ENCODE measurements around the gene ERGIC1.
"Not testable (repeated sequence)": the region's sequence is repeated elsewhere in the genome, so short reads cannot be mapped to it uniquely, and the experiment has no call there.

The ERGIC1 gene, protein sequence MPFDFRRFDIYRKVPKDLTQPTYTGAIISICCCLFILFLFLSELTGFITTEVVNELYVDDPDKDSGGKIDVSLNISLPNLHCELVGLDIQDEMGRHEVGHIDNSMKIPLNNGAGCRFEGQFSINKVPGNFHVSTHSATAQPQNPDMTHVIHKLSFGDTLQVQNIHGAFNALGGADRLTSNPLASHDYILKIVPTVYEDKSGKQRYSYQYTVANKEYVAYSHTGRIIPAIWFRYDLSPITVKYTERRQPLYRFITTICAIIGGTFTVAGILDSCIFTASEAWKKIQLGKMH

DNA sequence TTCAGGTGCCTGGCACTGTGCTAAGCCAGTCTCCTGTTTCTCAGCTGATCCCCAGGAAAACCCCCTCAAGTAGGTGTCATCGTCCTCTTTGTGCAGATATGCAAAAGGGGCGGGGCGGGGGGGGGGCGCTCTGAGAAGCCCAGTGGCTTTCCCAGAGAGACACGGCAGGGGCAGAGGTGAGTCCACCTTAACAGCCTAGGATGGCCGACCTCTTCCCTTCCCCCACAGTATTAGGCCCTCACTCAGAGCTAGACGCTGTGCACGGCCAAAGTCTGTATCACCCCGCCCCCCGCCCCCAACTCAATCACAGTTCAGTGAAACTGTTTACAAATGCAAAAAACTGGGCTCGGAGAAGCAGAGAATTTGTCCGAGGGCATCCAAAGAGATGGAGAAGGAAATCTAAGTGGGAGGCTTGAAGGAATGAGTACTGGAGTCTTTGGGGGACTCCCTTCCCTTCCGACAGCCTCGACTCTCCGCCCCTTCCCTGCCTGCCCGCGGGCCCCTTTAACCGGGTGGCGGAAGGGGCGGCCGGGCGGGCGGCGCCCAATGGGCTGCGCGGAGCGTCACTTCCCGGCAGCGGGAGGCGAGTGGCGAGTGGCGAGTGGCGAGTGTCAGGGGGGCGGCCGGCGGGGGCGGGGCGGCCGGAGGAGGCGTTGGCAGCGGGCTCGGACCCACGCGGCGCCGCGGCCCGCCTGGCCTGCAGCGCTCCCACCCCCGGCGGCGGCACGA, at the start of gene ERGIC1:
Gene ERGIC1, plus strand, starts transcription at position 566 of the 729 bp plus-strand sequence. Its CDS starts 163 bp downstream, at position 729.
- peaks cover 7% of the 10 kb centered on the region; the same call in 1 of the 2 replicates for H3K4me1 ChIP-seq (ENCODE audit: insufficient read depth, low read length)
- H3K9me3 ChIP-seq (ENCODE audit: insufficient read depth, low read depth, low read length), result no peaks in the 10 kb centered on the region
- H3K4me3 ChIP-seq (ENCODE audit: low read length), result peak within 1 kb of the TSS; percentile 93
- H3K27me3 ChIP-seq (ENCODE audit: insufficient read depth, low read length), result no peaks in the 10 kb centered on the region; the same call in 1 of the 2 replicates
- H3K36me3 ChIP-seq (ENCODE audit: insufficient read depth, low read depth, low read length), result peaks cover 7% of the 10 kb centered on the region
- H3K9ac ChIP-seq (ENCODE audit: low read depth, low read length), result peak within 1 kb of the TSS; percentile 83
- H3K27ac ChIP-seq (ENCODE audit: low read length), result peak within 1 kb of the TSS; percentile 90

DNA sequence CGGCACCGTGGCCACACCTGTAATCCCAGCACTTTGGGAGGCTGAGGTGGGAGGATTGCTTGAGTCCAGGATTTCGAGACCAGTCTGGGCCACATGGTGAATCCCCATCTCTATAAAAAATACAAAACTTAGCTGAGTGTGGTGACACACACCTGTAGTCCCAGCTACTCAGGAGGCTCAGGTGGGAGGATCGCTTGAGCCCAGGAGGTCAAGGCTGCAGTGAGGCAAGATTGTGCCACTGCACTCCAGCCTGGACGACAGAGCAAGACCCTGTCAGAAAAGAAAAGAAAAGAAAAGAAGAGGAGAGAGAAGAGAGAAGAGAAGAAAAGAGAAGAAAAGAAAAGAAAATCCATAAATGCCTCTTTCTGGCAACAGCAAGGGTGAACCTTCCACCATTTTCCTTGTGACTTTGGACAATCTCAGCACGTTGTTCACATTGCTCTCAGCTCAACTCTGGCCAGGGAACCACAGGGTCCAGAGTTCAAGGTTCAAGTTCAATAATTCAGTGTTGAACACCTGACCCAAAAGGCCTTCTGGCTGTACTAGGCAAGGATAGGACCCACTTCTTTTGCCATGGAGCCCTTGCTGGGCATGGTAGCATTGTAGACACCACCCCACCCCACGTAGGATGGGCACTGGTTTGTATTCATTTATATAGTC, 48.5 kb upstream of the ERGIC1 start:
- H3K4me3 ChIP-seq (ENCODE audit: low read length), result no peak overlapping the region
- H3K27me3 ChIP-seq (ENCODE audit: insufficient read depth, low read length), result no peaks in the 10 kb centered on the region
- no peak overlapping the region for H3K9ac ChIP-seq (ENCODE audit: low read depth, low read length)
- peaks cover 2% of the 10 kb centered on the region; the same call in 1 of the 2 replicates for H3K4me1 ChIP-seq (ENCODE audit: insufficient read depth, low read length)
- H3K27ac ChIP-seq (ENCODE audit: low read length), result no peak overlapping the region
- H3K36me3 ChIP-seq (ENCODE audit: insufficient read depth, low read depth, low read length), result no peaks in the 10 kb centered on the region
- H3K9me3 ChIP-seq (ENCODE audit: insufficient read depth, low read depth, low read length), result no peaks in the 10 kb centered on the region

DNA sequence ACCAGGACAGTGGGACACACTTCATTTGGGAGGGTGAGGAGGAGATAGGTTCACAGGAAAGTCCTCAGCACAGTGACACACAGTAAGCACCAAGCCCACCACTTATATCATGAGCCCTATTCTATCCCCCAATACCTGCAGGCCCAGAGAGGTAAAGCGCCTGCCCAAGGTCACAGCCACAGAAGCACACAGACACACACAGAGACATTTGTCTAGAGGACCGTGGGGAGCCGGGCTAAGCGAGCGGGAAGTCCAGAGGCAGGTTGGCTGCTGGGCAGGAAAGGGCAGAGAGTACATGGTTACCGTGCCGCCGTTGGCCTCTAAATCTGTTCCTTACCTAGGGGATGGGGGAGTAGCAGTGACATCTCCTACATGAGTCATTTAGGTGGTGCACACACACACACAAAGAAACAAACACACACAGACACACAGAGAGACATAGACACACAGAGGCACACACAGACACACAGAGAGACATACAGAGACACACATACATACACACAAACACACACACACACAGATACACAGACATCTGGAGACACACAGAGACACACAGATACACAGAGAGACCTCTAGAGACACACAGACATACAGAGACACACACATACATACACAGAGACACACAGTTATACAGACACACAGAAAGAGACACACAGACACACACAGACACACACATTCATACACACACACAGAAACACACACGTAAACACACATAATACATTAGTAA, 47.2 kb upstream of the ERGIC1 start:
- Histone ChIP-seq H3K4me1 (ENCODE audit: insufficient read depth, low read length) (peaks cover 2% of the 10 kb centered on the region; the same call in 1 of the 2 replicates), H3K9ac (ENCODE audit: low read depth, low read length) (no peak overlapping the region)

DNA sequence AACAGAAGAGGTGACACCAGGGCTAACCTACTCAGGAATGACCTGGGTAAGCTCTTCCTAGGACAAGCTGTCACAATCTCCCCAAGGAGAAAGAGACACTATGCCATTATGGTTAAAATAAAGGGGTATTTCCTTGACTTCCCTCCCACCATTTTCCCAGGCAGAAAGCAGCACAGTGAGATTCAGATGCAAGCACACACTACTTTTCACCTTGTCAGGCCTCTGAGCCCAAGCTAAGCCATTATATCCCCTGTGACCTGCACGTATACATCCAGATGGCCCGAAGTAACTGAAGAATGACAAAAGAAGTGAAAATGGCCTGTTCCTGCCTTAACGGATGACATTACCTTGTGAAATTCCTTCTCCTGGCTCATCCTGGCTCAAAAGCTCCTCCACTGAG, 46.5 kb upstream of the ERGIC1 start:
- not testable (repeated sequence) for H3K4me1 ChIP-seq (ENCODE audit: insufficient read depth, low read length); H3K36me3 ChIP-seq (ENCODE audit: insufficient read depth, low read depth, low read length); H3K4me3 ChIP-seq (ENCODE audit: low read length); H3K9ac ChIP-seq (ENCODE audit: low read depth, low read length); H3K9me3 ChIP-seq (ENCODE audit: insufficient read depth, low read depth, low read length); H3K27me3 ChIP-seq (ENCODE audit: insufficient read depth, low read length); H3K27ac ChIP-seq (ENCODE audit: low read length)

More for the DNA sequence above, 47.2 kb upstream of the ERGIC1 start:
- Histone ChIP-seq H3K27me3 (ENCODE audit: insufficient read depth, low read length) (no peaks in the 10 kb centered on the region), H3K27ac (ENCODE audit: low read length) (no peak overlapping the region), H3K36me3 (ENCODE audit: insufficient read depth, low read depth, low read length) (no peaks in the 10 kb centered on the region), H3K4me3 (ENCODE audit: low read length) (no peak overlapping the region), H3K9me3 (ENCODE audit: insufficient read depth, low read depth, low read length) (no peaks in the 10 kb centered on the region)

DNA sequence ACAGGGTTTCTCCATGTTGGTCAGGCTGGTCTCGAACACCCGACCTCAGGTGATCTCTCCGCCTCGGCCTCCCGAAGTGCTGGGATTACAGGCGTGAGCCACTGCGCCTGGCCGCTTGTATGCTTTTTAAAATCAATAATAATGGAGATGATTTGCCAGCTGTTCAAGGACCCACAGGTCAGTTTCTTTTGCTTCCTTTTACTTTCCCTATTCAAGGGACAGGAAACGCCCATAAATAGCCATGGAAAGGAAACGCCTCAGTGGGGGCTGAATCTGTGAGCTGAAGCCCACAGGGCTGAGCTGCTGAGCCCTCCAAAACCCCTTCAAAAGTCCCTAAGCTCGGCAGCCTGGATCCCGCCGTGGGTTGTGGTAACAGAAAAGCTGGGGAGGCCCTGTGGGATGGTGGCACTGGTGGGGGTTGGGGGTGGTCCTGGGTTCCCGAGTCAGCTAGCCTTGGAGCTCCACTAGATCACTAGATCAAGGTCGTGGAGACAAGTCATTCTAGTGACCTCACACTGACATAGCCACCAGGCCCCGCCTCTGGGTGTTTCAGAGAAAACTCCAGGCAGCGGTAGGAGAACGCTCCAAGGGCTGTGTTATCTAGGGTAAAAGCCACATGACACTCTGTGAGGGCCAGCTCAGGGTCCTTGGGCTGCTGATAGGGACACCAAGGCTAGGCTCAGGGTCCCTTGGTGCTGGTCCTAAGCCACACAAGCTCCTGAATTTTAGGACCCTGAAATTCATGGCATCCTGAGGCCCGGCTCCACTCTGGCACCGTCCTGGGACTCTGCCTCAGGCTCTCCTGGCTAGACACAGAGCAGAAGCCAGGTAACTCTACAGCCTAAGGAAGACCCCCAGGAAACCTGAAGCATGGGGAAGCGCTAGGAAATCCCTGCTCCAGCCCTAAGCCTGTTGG, 45.0 kb upstream of the ERGIC1 start:
- H3K27me3 ChIP-seq (ENCODE audit: insufficient read depth, low read length), result no peaks in the 10 kb centered on the region
- H3K27ac ChIP-seq (ENCODE audit: low read length), result no peak overlapping the region
- no peak overlapping the region for H3K9ac ChIP-seq (ENCODE audit: low read depth, low read length)
- no peaks in the 10 kb centered on the region for H3K36me3 ChIP-seq (ENCODE audit: insufficient read depth, low read depth, low read length)
- H3K4me1 ChIP-seq (ENCODE audit: insufficient read depth, low read length), result peaks cover 2% of the 10 kb centered on the region; the same call in 1 of the 2 replicates
- H3K9me3 ChIP-seq (ENCODE audit: insufficient read depth, low read depth, low read length), result no peaks in the 10 kb centered on the region
- no peak overlapping the region for H3K4me3 ChIP-seq (ENCODE audit: low read length)

DNA sequence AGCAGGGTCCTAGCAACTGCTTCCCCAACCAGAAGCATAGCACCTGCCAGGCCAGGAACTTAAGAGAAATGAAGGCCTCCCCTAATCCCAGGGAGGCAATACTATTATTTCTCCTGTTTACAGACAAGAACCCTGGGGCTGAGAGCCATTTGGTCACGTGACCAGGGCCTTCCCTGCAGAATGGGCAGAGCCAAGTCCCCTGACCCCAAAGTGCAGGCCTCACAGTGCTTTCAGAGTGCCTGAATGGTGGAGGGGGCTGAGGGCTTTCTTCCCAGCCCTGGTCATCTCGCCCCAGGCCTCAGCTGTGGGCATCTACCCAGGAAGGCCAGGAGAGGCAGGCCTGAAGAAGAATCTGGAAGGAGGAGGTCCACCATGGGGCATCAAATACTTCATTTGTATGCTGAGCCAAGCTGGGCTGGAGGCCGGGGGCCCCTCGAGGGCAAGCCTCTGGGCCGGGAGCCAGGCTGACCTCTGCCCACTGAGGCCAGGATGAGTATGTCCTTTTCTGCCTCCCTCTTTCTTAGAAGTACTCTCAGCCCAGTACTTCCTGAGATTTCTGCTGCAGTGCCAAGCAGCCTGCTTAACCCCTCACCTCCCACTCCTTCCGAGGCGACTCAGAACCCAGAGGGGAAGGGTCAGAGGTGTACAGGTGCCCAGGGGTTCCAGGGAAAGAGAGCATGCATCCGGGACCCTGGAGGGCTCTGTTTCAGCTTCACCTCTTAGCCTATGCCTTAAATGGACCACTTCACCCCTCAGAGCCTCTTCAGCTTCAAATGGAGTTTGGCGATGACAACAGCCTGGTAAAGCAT, 44.2 kb upstream of the ERGIC1 start:
- H3K4me1 ChIP-seq (ENCODE audit: insufficient read depth, low read length), result peaks cover 2% of the 10 kb centered on the region; the same call in 1 of the 2 replicates
- no peak overlapping the region for H3K9ac ChIP-seq (ENCODE audit: low read depth, low read length)

DNA sequence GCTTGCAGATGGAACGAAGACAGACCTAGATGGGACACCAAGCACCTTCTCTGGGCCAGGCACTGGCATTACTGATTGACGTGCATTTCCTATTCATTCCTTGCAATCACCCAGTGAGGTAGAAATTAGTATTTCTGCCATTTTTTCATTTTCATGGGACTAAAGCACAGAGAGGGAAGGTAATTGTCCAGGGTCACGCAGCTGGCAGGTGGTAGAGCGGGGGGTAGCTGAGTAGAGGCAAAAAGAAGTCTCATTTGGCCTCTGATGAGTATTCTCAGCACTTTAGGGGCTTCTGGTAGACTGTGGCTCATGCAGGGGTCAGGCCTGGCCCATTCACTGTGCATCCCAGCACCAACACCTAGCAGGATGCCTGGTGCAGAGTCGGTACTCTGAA, 43.6 kb upstream of the ERGIC1 start:
- Histone ChIP-seq H3K4me3 (ENCODE audit: low read length) (no peak overlapping the region), H3K27ac (ENCODE audit: low read length) (no peak overlapping the region), H3K4me1 (ENCODE audit: insufficient read depth, low read length) (peaks cover 2% of the 10 kb centered on the region; the same call in 1 of the 2 replicates)

More for the DNA sequence above, 44.2 kb upstream of the ERGIC1 start:
- Histone ChIP-seq H3K36me3 (ENCODE audit: insufficient read depth, low read depth, low read length) (no peaks in the 10 kb centered on the region), H3K27ac (ENCODE audit: low read length) (no peak overlapping the region), H3K27me3 (ENCODE audit: insufficient read depth, low read length) (no peaks in the 10 kb centered on the region), H3K4me3 (ENCODE audit: low read length) (no peak overlapping the region), H3K9me3 (ENCODE audit: insufficient read depth, low read depth, low read length) (no peaks in the 10 kb centered on the region)

DNA sequence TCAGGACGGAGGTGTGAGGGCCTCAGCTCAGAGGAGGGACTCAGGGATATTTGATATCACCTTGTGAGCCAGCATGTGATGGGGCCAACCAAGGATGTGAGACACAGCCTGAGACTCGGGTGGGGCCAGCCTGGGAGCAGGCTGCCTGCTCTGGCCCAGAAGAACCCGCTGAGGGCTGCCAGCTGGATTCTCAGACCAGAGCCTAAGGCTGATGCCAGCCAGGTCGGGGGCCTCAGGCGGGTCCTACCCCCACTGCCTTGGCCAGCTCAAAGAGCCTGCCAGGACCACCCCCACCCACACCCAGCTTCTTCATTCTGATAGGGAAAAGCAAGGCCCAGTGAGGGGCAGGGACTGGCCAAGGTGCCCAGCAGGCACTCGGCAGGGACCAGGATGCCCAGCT, 42.8 kb upstream of the ERGIC1 start:
- Histone ChIP-seq H3K36me3 (ENCODE audit: insufficient read depth, low read depth, low read length) (no peaks in the 10 kb centered on the region), H3K27me3 (ENCODE audit: insufficient read depth, low read length) (no peaks in the 10 kb centered on the region), H3K27ac (ENCODE audit: low read length) (no peak overlapping the region), H3K4me3 (ENCODE audit: low read length) (no peak overlapping the region), H3K9me3 (ENCODE audit: insufficient read depth, low read depth, low read length) (no peaks in the 10 kb centered on the region), H3K9ac (ENCODE audit: low read depth, low read length) (no peak overlapping the region), H3K4me1 (ENCODE audit: insufficient read depth, low read length) (peaks cover 2% of the 10 kb centered on the region; the same call in 1 of the 2 replicates)

More for the DNA sequence above, 43.6 kb upstream of the ERGIC1 start:
- Histone ChIP-seq H3K36me3 (ENCODE audit: insufficient read depth, low read depth, low read length) (no peaks in the 10 kb centered on the region), H3K27me3 (ENCODE audit: insufficient read depth, low read length) (no peaks in the 10 kb centered on the region), H3K9ac (ENCODE audit: low read depth, low read length) (no peak overlapping the region), H3K9me3 (ENCODE audit: insufficient read depth, low read depth, low read length) (no peaks in the 10 kb centered on the region)

DNA sequence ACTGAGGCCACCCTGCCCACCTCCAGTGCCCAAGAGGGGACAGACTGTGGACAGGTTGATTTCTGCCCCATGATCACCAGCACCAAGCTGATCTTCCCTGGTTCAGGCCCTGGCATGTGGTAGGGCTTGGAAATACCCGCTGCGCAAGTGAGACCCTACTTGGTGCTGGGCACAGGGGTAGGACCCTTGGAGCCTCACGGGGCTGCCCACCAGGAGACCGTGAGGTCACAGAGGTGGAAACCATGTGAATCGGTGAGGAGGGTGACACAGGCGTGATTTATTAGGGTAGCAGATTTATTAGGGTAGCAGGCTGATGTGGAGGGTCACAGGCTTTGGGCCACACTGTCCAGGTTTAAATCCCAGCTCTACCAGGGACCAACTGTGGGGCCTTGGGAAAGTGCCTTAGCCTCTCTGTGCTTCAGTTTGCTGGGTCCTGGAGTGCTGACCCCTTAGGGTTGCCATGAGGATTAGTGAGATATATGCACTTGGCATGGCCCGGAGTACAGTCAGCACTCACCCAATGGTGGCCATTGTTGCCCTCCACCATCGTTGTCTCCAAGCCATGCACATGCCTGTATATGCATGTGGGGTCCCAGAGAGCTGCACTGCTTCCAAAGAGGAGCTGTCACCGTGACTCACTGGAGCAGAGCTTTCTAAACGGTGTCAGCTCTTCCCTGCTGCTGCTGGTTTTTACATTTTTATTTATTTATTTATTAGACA, 42.2 kb upstream of the ERGIC1 start:
- no peak overlapping the region for H3K27ac ChIP-seq (ENCODE audit: low read length)
- no peaks in the 10 kb centered on the region for H3K9me3 ChIP-seq (ENCODE audit: insufficient read depth, low read depth, low read length)
- H3K36me3 ChIP-seq (ENCODE audit: insufficient read depth, low read depth, low read length), result no peaks in the 10 kb centered on the region
- H3K9ac ChIP-seq (ENCODE audit: low read depth, low read length), result no peak overlapping the region
- peaks cover 2% of the 10 kb centered on the region; the same call in 1 of the 2 replicates for H3K4me1 ChIP-seq (ENCODE audit: insufficient read depth, low read length)
- no peak overlapping the region for H3K4me3 ChIP-seq (ENCODE audit: low read length)
- H3K27me3 ChIP-seq (ENCODE audit: insufficient read depth, low read length), result no peaks in the 10 kb centered on the region
